Measurements from ENCODE around the gene STXBP5L.

The STXBP5L gene

DNA sequence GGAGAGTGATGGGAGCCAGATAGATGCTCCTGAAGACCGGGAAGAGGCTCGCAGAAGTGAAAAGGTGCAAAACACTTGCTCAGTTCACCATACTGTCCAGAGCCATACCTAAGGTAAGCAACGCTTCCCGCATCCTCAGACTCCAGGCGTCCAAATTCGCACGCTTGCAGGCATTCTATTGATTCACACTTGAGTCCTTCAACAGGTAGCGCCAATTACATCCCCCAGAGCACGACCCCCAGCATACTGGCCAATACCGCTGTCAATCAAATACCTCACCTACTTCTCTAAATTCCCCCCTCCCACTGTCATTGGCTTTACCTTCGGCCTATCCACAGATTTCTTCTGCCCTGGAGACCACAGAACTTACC, 361 bp upstream of the STXBP5L start:
- H3K27ac ChIP-seq, result no peak overlapping the region
- H3K36me3 ChIP-seq, result no peaks in the 10 kb centered on the region
- H3K4me2 ChIP-seq, result peak overlapping the region; percentile 84
- TF ChIP-seq Cebpa-rat (IDR thresholded peaks at IDR 0.05), result no peak
- no peaks in the 10 kb centered on the region for H4K20me1 ChIP-seq
- H3K9me3 ChIP-seq, result no peaks in the 10 kb centered on the region
- no peaks in the 10 kb centered on the region for H3K27me3 ChIP-seq
- H3K9ac ChIP-seq, result no peak overlapping the region
- peaks cover 28% of the 10 kb centered on the region for H3K4me1 ChIP-seq
- peak overlapping the region; percentile 81 for H3K4me3 ChIP-seq

DNA sequence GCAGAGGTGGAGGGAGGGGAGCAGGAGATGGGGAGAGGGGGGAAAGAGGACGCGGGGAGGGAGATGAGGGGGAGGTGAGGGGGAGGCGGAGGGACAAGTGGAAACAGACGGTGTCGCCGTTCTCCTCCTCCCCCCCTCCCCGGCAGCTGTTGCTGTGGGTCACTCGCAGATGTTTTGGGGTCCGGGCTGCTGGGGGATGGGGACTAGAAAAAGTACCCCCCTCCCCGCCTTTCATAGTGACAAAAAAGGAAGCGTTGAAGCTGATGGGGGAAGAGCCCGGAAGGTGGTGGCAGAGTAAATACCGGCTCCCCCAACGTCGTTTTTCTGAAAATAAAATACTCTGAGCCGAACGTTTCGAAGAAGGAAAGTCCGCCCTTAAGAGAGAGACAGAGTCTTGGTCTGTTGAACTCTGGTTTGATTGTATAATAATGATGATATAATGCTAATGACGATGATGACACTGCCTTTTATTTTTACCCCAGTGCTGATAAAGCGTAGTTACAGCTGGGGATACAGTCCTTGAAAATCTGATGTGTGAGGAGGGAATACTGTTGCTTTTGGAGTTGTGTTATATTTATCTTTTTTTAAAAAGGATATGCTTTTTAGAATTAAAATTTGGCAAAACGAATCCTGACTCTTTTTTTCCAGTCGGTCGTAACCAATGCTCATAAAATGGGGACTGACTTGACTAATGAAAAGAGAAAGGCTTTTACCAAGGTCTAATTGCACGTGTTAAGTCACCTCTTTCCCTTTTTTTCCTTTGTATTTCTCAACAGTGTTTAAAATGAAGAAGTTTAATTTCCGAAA, 993 bp downstream of the STXBP5L start:
- no peaks in the 10 kb centered on the region for H4K20me1 ChIP-seq
- peak overlapping the region; percentile 74 for H3K9ac ChIP-seq
- peak overlapping the region; percentile 81 for H3K4me3 ChIP-seq
- H3K27ac ChIP-seq, result peak overlapping the region; percentile 75
- H3K36me3 ChIP-seq, result no peaks in the 10 kb centered on the region
- no peaks in the 10 kb centered on the region for H3K9me3 ChIP-seq
- H3K27me3 ChIP-seq, result no peaks in the 10 kb centered on the region
- H3K4me2 ChIP-seq, result peak overlapping the region; percentile 84
- no peak for TF ChIP-seq Cebpa-rat (IDR thresholded peaks at IDR 0.05)
- peaks cover 33% of the 10 kb centered on the region for H3K4me1 ChIP-seq

DNA sequence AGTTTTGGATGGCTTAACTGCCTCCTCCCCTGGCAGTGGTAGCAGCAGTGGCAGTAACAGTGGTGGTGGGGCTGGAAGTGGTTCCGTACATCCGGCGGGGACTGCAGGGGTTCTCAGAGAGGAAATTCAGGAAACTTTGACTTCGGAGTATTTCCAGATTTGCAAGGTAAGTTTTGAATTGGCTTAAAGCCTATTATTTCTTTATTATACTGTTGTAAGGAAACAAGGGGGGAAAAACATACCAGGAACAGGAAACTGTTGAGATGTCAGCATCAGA, 1.5 kb downstream of the STXBP5L start:
- Histone ChIP-seq H3K27ac (peak overlapping the region; percentile 75), H3K9ac (peak overlapping the region; percentile 74), H3K4me1 (peaks cover 33% of the 10 kb centered on the region), H3K4me3 (peak overlapping the region; percentile 81), H3K9me3 (no peaks in the 10 kb centered on the region), H4K20me1 (no peaks in the 10 kb centered on the region), H3K27me3 (no peaks in the 10 kb centered on the region), H3K4me2 (peak overlapping the region; percentile 84), H3K36me3 (no peaks in the 10 kb centered on the region)
- no peak for TF ChIP-seq Cebpa-rat (IDR thresholded peaks at IDR 0.05)

DNA sequence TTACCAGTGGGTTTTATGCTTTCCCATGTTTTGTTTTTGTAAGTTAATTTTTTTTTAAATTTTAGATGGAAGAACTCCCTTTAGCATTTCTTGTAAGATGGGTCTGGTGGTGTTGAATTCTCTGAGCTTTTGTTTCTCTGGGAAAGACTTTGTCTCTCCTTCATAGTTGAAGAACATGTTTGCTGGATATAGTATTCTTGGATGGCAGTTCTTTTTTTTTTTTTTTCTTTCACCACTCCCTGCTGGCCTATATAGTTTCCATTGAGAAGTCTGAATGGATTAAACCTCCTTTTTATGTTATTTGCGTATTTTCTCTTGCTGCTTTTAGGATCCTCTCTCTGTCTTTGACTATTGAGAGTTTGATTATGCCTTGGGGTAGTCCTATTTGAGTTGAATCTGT, 18.1 kb downstream of the STXBP5L start:
- peaks cover 4% of the 10 kb centered on the region for H3K4me1 ChIP-seq
- peaks cover 13% of the 10 kb centered on the region for H3K36me3 ChIP-seq
- H3K9ac ChIP-seq, result no peak overlapping the region
- H4K20me1 ChIP-seq, result no peaks in the 10 kb centered on the region
- no peaks in the 10 kb centered on the region for H3K27me3 ChIP-seq
- 0 out of 2 replicates have a peak overlapping the region, but pooled peaks have one; percentile 11 for H3K4me3 ChIP-seq
- no peak overlapping the region for H3K27ac ChIP-seq
- no peak overlapping the region for H3K4me2 ChIP-seq
- no peak for TF ChIP-seq Cebpa-rat (IDR thresholded peaks at IDR 0.05)
- H3K9me3 ChIP-seq, result peaks cover 29% of the 10 kb centered on the region

DNA sequence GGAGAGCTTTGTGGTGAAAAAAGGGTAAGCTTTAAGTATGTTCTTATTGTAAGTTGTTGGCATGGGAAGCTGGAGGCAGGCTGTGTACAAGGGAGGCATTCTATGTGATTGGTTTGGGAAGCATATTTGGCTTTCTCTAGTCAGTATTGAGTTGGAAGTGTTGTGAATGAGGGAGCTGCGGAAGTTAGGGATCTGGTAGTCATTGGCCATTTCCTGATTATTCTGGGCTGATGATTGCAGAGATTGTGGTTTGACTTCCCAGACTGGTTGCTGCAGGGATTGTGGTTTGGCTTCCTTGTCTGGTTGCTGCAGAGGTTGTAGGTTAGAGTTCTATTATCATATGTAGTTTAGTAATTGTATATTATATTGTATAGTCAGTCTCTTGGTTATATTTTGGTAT, 21.0 kb downstream of the STXBP5L start:
- no peak for TF ChIP-seq Cebpa-rat (IDR thresholded peaks at IDR 0.05)
- Histone ChIP-seq H3K4me2 (no peak overlapping the region), H3K4me1 (peaks cover 4% of the 10 kb centered on the region), H3K36me3 (peaks cover 13% of the 10 kb centered on the region), H3K9me3 (peaks cover 29% of the 10 kb centered on the region), H3K4me3 (no peak overlapping the region), H3K27ac (no peak overlapping the region), H3K9ac (no peak overlapping the region), H3K27me3 (no peaks in the 10 kb centered on the region), H4K20me1 (no peaks in the 10 kb centered on the region)

DNA sequence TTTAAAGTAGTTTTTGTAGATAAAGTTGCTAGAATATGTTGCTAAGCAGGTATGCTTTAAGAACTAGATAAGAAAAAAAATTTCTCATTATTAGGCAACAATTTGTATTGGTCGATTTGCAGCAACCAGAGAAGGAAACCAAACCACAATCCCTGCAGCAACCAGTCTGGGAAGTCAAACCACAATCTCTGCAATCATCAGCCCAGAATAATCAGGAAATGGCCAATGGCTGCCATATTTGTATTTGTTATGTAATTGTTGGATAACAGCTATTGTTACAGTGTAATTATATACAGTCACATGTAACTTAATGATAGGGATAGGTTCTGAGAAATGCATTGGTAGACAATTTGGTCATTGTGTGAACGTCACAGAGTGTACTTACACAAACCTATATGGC, 23.6 kb downstream of the STXBP5L start:
- Histone ChIP-seq H3K4me3 (no peak overlapping the region), H3K9me3 (peaks cover 9% of the 10 kb centered on the region), H4K20me1 (no peaks in the 10 kb centered on the region), H3K9ac (no peak overlapping the region), H3K27ac (no peak overlapping the region), H3K4me1 (peaks cover 4% of the 10 kb centered on the region), H3K4me2 (no peak overlapping the region), H3K27me3 (no peaks in the 10 kb centered on the region), H3K36me3 (peaks cover 8% of the 10 kb centered on the region)
- no peak for TF ChIP-seq Cebpa-rat (IDR thresholded peaks at IDR 0.05)

DNA sequence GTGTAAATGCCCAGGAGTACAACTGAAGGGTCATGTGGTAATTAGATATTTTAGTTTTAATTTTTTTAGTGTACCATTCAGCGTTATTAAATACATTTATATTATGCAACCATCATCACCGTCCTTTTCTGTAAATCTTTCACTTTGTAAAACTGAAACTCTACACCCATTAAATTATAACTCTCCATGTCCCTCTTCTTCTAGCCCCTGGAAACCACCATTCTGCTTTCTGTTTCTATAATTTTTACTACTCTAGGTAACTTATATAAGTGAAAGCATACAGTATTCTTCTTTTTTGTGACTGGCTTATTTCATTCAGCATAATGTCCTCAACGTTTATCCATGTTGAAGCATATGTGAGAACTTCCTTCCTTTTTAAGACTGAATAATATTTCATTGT, 48.1 kb downstream of the STXBP5L start:
- Histone ChIP-seq H3K4me1 (no peaks in the 10 kb centered on the region), H4K20me1 (no peaks in the 10 kb centered on the region), H3K27ac (no peak overlapping the region), H3K27me3 (no peaks in the 10 kb centered on the region), H3K9me3 (peaks cover 7% of the 10 kb centered on the region; the same call in 1 of the 2 replicates), H3K4me2 (no peak overlapping the region), H3K4me3 (no peak overlapping the region), H3K36me3 (no peaks in the 10 kb centered on the region), H3K9ac (no peak overlapping the region)
- TF ChIP-seq Cebpa-rat (IDR thresholded peaks at IDR 0.05), result no peak

DNA sequence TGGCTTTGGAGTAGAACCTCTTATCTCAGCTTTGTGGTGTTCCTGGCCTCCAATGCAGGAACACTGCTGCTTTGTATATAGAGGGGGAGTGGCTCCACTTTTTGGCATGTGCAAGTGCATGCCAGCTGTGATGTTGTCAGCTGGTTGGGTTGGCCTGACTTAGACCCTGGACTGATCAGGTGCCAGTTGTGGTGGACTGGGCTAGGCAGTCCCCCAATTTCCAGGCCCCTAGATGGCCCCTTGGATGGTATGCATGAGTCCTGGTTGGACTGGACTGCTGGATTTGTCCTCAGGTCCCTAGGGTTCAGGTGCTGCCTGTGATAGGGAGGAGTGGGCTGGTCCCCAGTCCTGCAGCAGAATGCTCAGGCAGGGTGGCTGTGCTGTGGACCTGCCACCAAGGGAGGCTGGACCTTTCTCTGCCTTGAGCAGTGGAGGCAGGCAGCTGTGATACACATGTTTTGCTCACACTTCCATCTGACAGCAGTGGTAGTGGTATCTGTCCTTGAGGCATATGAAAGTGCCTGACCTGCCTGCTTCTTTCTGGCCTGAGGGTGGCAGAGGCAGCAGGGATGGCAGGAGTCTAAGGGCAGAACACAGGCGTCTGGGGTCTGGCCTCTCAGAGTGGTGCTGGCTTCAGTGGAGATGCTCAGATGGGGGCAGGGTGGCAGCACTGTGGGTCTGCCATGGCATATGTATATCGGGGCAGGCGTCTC, 74.8 kb downstream of the STXBP5L start:
- Histone ChIP-seq H3K27me3 (no peaks in the 10 kb centered on the region), H3K9me3 (peaks cover 17% of the 10 kb centered on the region), H3K27ac (no peak overlapping the region), H3K4me2 (no peak overlapping the region), H3K36me3 (no peaks in the 10 kb centered on the region; the same call in 1 of the 2 replicates), H4K20me1 (no peaks in the 10 kb centered on the region; the same call in 1 of the 2 replicates), H3K4me1 (peaks cover 10% of the 10 kb centered on the region; the same call in 1 of the 2 replicates), H3K9ac (no peak overlapping the region), H3K4me3 (no peak overlapping the region)
- no peak for TF ChIP-seq Cebpa-rat (IDR thresholded peaks at IDR 0.05)

DNA sequence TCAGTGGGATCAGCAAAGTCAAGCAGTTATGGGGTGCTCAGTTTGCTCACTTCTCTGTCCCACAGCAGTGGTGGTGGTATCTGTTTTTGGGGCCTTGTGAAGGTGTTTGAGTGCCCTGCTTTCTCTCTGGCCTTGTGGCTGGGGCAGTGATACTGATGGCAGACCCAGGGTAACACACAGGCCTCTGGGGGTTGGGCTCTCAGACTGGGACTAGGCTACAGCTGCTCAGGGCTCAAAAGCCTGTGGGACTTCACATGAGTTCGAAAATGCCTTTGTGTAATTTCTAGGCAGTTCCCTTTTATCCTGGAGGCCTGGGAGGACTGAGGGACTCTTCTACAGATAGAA, 75.3 kb downstream of the STXBP5L start:
- Histone ChIP-seq H3K9ac (no peak overlapping the region), H3K27ac (no peak overlapping the region), H3K4me1 (peaks cover 10% of the 10 kb centered on the region; the same call in 1 of the 2 replicates), H3K4me2 (no peak overlapping the region), H3K36me3 (no peaks in the 10 kb centered on the region; the same call in 1 of the 2 replicates), H4K20me1 (no peaks in the 10 kb centered on the region; the same call in 1 of the 2 replicates), H3K27me3 (no peaks in the 10 kb centered on the region), H3K9me3 (peaks cover 17% of the 10 kb centered on the region), H3K4me3 (no peak overlapping the region)
- TF ChIP-seq Cebpa-rat (IDR thresholded peaks at IDR 0.05), result no peak

DNA sequence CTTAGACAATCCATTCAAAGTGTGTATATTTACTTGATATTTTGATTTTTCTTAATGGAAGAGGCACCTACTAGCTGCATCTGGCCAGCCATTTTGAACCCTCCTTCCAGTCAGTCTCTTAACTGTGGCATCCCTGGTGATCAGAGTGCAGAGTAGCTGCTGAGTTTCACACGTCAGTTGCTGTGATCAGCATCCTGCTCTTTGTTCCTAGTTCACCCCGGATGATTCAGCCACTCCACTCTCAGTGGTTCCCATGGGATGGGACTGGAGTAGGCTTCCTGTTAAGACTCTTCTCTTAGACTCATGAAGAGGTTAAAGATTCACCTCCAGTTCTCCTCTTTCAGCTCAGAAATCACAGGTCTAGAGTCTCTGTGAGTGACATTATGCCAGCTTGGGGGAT, 75.8 kb downstream of the STXBP5L start:
- H4K20me1 ChIP-seq, result no peaks in the 10 kb centered on the region; the same call in 1 of the 2 replicates
- no peaks in the 10 kb centered on the region for H3K27me3 ChIP-seq
- no peak overlapping the region for H3K4me2 ChIP-seq
- no peak overlapping the region for H3K27ac ChIP-seq
- peaks cover 10% of the 10 kb centered on the region; the same call in 1 of the 2 replicates for H3K4me1 ChIP-seq
- H3K9me3 ChIP-seq, result peaks cover 16% of the 10 kb centered on the region
- H3K36me3 ChIP-seq, result no peaks in the 10 kb centered on the region; the same call in 1 of the 2 replicates
- TF ChIP-seq Cebpa-rat (IDR thresholded peaks at IDR 0.05), result no peak
- no peak overlapping the region for H3K4me3 ChIP-seq
- no peak overlapping the region for H3K9ac ChIP-seq

All from BLaER1 (cell line).